HG02943 (cell line): ENCODE results near the gene RELCH.
A peak's percentile ranks its signal among the peaks of the same experiment; 100 is the strongest.

Experiments
- ATAC-seq: cut with Tn5 transposase; IDR thresholded peaks from one replicate; pipeline ENCODE4 v1.9.1; 2021; ENCODE audit warnings: mild to moderate bottlenecking, low read depth, moderate library complexity; ENCODE audit not compliant: unreplicated experiment

RELCH gene

DNA sequence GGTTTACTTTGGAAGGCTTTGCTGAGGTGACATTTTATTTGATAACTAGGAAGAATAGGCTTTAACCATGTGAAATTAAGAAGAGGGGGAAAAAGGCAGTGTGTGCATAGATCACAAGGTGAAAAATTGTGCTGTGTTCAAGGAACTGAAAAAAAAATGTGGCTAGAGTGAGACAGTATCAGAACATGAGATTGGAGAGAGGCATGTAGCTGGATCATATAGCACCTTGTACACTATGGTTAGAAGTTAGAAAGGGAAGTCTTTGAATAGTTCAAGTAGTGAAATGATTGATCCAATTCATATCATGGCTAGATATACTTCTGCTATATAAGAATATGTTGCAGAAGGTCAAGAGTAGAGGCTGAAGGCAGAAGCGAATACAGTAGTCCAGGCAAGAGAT is 125.8 kb downstream of the RELCH start:
- ATAC-seq = no peak

DNA sequence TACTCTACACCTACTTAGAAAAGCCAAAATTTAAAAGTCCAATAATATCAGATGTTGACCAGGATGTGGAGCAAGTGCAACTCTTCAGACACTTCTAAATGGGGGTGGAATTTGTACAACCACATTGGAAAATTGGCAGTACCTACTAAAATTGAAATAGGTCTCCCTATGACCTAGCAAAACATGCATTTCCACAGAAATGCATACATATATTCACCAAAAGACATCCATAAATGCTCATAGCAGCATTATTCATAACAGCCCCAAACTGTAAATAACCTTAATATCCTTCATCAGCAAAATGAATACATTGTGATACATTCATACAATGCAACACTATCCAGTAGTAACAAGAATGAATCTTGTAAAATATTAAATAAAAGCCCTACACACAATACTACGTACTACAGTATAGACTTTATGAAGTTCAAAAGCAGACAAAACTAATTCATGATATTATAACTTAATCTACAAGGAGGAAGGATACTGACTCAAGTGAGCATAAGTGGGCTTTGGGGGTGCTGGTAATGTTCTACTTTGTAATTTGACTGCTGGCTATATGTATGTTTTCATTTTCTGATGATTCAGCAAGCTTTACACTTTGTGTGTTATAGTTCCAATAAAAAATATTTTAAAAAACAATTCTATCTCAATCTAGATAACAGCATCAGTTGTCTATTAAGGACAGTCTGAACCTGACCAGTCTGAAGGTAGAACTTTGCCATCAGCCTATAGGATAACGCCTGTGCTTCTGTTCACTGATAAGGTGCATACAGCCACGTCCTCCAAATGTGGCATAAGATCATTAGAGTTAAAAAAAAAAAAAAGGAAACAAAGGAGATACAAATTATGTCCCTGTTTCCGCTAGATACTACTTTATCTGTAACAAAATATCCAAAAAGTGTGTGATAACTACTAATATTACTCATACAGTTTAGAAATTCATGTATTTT is 131.4 kb downstream of the RELCH start:
- no peak for ATAC-seq

DNA sequence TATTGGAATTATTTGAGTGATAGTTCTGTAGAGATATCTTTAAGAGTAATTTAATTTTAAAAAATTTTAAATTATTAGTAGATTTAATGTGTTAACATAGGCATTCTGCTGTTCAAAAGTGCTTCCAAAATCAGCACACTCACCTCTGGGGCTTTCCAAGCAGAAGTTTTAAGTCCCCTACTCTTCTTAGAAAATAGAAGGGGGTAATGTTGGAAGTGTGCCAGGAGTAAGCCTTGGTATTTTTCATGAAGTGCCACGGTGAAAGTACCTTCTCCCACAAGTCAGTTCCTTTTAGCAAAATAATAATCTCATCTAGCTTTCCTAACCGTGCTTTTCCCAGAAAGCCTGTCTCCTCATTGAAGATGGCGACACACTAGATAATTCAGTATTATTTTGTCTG is 134.1 kb downstream of the RELCH start:
- ATAC-seq = no peak

DNA sequence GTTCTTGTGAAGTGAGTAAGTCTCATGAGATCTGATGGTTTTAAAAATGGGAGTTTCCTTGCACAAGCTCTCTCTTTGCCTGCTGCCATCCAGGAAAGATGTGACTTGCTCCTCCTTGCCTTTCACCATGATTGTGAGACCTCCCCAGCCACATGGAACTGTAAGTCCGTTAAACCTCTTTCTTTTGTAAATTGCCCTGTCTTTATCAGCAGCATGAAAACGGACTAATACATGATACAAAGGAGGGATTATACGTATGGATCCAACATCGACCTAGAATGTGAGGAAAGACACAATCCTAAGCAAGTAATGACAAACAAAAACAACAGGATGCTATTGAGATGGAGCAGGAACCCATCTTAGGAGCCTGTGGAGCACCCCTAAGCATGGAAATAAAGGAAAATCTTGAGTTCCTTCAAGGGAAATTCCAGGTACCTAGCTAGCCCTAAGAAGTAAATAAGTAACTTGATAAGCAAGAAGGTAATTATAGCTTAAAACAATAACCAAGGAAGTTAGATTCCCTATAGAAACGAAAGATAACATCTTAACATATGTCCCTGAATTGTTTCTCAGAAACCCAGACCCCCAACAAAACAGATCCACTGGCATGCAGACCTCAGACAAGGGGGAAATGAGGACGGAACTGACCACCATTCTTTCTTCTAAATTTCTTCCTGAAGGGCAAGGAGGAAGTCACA is 136.6 kb downstream of the RELCH start:
- ATAC-seq = no peak

DNA sequence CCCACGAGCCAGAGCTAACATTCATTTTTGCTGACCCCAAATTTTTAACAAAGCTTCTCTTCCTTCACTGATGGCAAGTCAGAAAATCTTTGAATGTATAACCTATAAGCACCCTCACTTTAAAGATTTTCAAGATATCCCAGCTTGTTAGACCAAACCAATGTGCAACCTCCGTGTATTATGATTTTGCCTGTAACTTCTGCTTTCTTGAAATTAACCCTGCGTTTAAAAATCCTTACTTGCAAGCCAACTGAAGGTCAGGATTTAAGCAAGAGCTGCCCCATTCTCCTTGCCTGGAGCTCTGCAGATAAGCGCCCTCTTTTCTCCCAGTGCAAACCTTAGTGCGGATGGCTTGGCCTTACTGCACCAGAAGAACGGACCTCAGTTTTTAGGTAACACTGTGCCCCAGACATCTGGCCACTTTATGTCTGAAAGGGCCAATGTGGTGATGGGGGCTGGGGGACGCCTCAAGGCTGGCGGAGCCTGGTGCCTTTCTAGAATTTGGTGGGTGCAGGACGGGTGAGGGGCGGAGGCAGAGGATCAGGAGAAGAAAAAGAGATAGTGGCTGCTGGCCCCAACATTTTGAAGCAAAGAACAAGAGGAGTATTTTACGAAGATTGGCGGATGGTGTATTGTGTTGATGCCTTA is 137.2 kb downstream of the RELCH start:
- ATAC-seq = no peak

DNA sequence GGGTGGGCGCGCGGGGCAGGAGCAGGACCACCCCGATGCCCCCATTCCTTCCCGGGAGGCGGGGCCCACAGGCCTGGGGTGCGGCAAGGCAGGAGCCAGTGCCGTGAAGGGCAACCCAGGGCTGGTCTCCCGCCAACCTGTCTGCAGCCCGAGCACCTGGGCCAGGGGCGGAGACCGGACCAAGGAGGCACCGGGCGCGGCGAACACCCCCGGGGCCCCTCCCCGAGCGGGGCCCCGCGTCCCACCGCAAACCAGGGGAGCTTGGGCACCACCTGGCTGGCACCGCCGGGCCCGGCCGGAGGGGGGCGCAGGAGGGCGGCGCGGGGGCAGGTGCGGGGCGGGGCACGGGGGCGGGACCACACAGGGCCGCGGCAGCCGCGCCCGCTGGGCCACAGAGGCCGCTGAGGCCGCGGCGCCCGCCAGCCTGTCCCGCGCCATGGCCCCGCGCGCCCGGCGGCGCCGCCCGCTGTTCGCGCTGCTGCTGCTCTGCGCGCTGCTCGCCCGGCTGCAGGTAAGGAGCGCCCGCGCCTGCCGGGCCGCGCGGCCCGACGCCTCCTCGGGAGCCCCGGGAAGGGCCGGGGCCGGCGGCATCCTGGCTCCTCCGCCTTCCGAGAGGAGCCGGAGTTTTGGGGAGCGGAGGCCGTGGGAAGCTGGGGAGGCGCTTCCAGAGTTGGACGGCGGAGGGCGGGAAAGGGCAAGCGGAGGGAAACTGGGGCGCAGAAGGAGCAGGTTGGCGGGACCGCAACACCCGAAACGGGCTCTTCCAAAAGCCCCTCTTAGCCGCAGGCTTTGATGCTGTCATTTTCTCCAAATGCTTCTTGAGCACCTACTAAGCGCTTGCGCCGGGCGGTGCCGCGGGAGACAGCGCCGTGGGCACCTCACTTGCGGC is 138.1 kb downstream of the RELCH start, which contains the start of gene TNFRSF11A:
TSS of gene TNFRSF11A (plus strand) at position 394 of the 889 bp plus-strand sequence. CDS start at position 437, 43 bp downstream.
- peak; percentile 64 for ATAC-seq

DNA sequence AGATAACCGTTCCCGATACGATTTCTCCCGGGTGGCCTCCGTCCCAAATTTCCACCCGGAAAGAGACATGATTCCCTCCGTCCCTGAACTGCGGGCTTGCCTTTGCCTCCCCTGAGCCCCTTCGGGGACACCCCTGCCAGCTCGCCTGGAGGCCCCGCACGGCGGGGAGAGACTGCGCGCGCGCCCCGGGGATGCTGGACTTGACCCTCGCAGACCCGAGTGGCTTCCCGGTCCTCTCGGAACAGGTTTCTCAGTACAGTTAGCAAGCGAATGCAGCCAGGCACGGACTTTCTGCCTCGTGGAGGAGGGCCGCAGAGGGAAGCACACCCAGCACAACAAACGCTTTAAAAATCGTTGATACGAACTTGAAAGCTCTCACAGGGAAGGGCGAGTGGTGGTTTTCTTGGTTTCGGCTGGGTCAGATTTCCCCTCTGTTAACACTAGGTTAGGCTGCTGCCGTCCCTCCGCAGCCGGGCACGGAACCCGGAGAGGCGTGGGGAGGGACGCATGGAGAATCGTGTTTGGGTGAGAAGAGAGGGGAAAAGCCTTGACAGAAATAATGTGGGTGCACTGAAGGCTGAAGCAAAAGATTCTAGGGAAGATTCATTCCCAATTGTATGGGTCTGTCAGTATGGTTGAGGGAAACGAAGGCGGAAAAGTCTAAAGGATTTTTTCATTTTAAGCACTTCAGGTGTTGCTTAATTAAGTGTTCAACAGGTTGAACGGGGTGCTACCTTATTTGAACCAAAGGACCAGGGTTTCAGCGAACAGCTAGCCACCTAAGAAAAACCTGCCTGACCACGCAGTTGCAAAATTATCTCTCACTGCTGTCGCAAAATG is 139.0 kb downstream of the RELCH start:
- no peak for ATAC-seq

DNA sequence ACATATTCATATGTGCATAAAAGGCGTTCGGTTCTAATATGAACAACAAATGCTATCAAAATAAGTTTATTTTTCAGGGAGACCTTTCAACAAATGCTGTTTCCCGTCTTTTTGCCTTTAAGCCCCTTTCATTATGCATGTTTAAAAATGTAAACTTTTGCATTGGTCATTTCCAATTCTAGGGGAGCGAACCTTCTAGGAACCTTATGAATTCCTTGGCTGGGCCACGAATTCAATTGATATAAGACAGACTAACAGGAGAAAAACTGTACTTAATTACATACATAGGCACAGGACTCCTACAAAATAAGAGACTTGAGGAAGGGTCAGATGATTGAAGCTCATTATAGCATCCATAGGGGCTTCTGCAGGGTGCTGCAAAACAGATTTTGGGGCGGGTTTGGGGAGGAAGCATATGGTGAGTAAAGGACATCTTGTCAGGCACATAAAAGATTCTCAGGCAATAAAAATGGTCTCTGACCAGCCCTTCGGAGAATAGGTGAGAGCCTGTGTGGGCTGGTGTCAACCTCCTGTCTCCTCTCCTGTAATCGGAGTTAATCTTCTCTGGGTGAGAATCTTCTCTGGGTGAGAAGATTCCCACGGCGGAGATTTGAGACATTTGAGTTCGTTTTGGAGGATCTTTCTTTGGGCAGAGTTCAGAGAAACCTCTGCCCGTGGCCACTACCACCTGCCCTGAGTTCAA is 139.7 kb downstream of the RELCH start:
- no peak for ATAC-seq

DNA sequence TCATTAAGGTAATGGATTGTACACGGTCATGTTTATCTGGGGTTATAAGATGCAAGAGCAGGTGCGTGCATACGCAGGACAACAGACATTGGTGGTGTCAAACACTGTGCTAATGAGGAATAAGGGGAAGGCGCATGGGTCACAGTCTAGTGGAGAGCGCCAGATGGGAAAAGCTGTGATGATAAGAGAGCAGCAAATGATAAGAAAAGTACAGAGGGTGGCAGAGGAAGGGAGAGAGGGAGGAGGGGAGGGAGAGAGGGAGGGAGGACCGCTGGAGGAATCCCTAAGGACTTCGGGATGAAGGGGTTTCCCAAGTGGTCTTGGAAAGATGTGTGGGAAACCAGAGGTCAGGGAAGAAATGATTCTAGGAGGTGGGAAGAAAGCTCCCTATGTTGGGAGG is 140.9 kb downstream of the RELCH start:
- ATAC-seq = no peak

DNA sequence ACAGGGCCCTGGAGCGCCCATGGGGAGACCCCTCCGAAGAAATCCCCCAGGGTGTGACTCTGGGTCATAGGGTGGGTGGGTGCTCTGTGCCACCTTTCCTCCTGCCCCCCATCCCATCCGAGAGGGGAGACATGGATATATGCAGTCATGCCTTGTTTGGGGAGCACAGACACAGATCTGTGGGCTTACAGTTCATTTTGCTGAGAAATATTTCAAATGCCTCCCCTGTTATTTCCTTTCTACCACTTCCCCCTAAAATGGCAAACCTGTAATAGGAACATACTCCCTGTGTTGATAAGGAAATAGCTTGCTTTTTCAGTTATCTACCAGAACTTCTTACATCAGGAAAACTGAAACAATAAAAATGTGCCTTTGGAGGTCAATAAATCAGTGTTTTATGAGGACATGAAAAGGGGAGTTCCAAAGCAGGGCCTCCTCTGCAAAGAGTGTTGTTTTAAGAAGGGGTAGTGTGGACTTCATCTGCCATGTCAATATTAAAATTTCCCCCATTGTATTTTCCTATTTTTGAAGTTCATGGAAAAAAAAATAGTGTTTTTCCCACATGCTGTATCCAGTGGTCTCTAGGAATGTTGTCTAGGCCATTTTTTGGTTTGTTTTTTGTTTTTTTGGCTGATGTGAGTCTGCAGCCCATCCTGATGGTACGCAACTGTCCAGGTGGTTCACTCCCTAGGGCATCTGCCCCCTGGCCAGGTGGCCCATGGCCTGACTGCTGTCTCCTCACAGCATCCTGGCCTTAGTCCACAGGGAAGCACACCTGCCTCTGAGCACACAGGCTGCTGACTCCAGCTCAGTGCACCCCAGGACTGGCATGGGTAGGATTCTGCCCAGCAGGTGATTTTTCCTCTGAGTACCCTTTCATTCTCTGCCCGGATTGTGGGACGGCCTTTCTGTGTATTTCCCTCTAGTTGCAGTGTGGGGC is 141.8 kb downstream of the RELCH start:
- no peak for ATAC-seq

DNA sequence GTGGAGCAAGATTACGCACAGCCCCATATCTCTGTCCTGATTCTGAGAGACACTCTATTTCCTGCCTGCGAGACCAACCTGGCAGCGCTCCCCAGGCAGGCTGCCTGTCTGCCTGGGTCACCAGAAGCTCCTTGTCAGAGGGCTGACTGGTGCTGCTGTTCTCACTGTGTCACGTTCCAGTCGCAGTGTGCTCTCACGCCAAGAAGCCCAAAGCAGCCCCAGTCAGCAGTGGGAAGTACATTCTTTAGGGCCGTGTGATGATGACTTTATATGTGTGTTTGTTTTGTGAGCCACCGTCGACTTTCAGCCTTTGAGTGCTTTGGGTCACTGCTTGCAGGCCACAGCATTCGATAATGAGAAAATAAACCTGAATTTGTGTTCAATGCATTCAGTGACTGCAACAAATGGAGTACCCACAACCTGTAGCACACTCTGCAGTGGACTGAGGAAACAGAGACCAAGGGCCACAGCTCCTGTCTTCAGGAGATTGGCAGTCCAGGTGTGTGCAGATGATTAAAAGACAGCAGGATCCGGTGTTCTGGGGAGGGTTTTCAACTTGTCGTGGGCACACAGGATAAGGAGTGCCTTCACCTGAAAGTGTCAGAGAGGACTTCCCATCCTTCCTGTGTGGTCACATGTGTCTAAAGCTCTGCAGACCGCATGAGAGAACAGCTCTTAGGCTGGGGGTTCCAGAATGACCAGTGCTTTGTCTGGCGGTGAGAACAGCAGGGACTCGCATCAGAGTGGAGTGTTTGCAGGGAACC is 142.8 kb downstream of the RELCH start:
- no peak for ATAC-seq

DNA sequence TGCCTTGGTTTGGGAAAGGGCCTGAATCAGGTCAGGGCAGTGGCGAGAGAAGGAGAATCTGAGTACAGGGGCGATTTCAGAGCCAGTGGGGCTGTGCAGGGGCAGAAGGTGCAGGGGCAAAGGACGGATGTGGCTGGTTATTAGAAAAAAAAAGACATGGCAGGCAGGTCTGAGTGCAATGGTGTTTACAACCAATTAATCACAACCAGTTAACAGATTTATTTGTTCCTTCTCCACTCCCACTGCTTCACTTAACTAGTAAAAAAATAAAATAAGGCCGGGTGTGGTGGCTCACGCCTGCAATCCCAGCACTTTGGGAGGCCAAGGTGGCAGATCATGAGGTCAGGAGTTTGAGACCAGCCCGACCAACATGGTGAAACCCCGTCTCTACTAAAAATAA is 143.6 kb downstream of the RELCH start:
- no peak for ATAC-seq

DNA sequence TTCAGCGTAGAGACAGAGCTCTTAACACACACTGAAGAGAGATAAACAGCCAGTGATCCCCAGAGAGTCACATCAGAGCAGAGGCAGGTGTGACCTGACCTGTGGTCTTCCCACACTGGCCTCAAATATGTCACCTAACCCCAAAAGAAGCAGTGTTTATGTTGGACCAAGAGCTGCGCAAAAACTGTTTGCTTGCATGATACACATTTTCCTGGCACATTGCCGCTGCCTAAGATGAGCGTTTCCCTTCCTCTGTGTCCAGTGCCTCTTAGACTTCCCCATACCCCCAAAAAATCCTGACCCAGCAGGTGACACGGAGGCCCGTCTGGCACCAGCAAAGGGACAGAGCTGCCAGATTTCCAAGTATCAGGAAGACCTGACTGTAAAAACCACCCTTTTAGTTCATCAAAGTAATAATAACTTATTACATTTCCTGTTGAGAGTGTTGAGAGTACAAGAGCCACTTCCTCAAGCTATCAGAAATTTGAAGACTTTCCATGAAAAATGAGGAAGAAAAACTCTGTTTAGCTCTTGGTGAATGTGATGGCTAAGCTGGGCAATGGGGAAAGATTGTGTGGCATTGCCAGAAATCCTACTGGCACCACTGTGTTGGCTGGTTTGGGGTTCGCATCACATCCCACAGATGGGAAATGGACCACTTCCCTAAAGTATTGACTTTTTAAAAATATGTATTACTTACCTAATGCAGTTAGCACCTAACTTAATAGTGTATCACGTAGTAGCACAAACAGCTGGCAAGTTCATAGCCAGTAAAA is 144.7 kb downstream of the RELCH start:
- no peak for ATAC-seq

DNA sequence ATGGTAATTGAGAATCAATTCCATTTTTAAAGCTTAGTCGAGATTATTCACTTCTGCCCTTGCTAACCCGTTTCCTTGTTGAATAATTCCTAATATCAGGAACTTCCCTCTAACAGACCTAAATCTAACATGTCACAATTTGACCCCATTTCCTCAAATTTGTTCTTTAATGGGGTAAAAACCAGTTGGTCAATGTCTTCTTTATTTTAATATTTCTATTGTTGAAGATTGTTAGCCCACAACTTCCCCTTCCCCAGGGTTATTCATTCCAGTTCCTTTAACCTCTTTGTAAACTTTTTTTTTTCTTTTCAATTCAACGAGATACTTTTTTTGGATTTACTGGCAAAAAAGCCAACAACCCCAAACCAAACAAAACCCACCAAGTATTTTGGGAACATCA is 145.4 kb downstream of the RELCH start:
- no peak for ATAC-seq

DNA sequence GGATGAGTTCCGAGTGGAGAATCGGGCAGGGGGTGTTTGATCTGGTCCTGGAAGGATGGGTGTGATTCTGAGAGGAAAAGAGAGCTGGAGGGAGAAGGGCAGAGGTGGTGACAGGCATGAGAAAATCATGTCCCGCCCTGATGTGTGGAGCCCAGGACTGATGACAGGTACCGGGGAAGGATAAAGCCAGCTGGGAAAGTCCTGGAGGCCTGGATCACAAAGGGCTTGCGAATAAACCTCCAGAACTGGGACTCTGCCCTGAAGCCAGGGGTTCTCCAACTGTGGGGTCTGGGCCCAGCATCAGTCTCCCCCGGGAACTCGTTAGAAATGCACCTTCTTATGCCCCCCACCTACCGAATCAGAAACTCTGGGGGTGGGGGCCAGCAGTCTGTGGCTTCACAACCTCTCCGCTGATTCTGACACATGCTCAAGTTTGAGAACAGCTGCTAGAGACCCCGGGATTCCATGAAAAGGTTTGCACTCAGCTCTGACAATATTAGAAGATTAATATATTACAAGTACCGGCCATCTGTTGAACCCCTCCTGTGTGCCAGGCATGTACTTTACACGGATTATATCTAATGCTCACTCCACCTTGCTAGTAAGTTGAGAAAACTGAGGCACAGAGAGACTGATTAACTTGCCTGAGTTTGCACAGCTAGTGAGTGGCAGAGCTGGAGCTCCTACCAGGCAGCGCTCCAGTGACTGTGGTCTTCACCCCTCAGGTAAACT is 146.1 kb downstream of the RELCH start:
- no peak for ATAC-seq
